Progenitor cell of endocrine pancreas (in vitro differentiated cells): ENCODE data around the gene OR51B4. TPM values are rescaled to one million over a fixed set of nuclear protein-coding genes. Genes with fewer than 3 reads are reported as not detected.
"Not testable (repeated sequence)": the region's sequence is repeated elsewhere in the genome, so short reads cannot be mapped to it uniquely, and the experiment has no call there.

Experiments used
- DNase-seq: peaks from one replicate; pipeline ENCODE4 v3.0.0; 2021; ENCODE audit warnings: low spot score; ENCODE audit not compliant: unreplicated experiment
- H3K27ac Mint-ChIP-seq: 2 replicates; pipeline ENCODE4 v1.8.0; 2021; ENCODE audit warnings: mild to moderate bottlenecking, moderate library complexity, mixed read lengths
- H3K27me3 Mint-ChIP-seq: 2 replicates; pipeline ENCODE4 v1.8.0; 2021; ENCODE audit warnings: mixed read lengths
- H3K36me3 Mint-ChIP-seq: 2 replicates; pipeline ENCODE4 v1.8.0; 2022; ENCODE audit warnings: mixed read lengths; ENCODE audit not compliant: insufficient read depth
- H3K4me1 Mint-ChIP-seq: 2 replicates; pipeline ENCODE4 v1.8.0; 2021; ENCODE audit warnings: low read depth, mixed read lengths
- H3K4me3 Mint-ChIP-seq: 2 replicates; pipeline ENCODE4 v1.8.0; 2021; ENCODE audit warnings: low read depth, mild to moderate bottlenecking, moderate library complexity, mixed read lengths
- H3K9me3 Mint-ChIP-seq: 2 replicates; pipeline ENCODE4 v1.8.0; 2021; ENCODE audit warnings: low read depth, mixed read lengths
- total RNA-seq: library from RNA; stranded (reverse); gene quantifications from 2 replicates; pipeline ENCODE4 v1.2.1, GENCODE V29; 2021
- TF ChIP-seq, protein P1 (sequence below): fragments of 200-600 bp; sonication (generic); IDR thresholded peaks from one replicate; pipeline ENCODE4 v1.5.0; 2021; ENCODE audit warnings: antibody characterized with exemption, mild to moderate bottlenecking; ENCODE audit not compliant: unreplicated experiment

The OR51B4 gene
- total RNA-seq, 1 donor from 2014 or later: not detected

DNA sequence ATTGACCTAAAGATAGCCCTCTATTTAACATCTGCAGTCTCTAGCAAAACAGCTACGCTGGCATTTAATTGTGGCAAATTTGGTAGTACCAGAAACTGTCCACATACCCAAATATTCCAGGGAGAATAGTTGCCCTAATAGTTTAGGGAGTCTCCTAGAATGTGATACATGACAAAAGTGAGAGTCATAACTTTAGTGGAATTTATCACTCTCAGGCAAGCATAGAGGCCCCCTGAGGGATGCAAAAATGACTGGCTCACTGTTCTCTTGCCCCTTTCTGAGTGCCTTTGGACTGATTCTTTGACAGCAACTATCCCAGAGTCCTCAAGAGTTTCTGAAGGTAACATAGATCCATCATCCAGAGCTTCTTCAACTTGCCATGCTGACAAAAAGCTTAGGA lies 2.3 kb upstream of the OR51B4 start:
- DNase-seq: no peak
- no peaks in the 10 kb centered on the region for H3K9me3 Mint-ChIP-seq
- H3K27me3 Mint-ChIP-seq: peaks cover 7% of the 10 kb centered on the region
- H3K4me3 Mint-ChIP-seq: no peak overlapping the region
- no peaks in the 10 kb centered on the region for H3K36me3 Mint-ChIP-seq
- H3K27ac Mint-ChIP-seq: no peak overlapping the region
- TF ChIP-seq, protein P1, sequence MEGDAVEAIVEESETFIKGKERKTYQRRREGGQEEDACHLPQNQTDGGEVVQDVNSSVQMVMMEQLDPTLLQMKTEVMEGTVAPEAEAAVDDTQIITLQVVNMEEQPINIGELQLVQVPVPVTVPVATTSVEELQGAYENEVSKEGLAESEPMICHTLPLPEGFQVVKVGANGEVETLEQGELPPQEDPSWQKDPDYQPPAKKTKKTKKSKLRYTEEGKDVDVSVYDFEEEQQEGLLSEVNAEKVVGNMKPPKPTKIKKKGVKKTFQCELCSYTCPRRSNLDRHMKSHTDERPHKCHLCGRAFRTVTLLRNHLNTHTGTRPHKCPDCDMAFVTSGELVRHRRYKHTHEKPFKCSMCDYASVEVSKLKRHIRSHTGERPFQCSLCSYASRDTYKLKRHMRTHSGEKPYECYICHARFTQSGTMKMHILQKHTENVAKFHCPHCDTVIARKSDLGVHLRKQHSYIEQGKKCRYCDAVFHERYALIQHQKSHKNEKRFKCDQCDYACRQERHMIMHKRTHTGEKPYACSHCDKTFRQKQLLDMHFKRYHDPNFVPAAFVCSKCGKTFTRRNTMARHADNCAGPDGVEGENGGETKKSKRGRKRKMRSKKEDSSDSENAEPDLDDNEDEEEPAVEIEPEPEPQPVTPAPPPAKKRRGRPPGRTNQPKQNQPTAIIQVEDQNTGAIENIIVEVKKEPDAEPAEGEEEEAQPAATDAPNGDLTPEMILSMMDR: no peak
- H3K4me1 Mint-ChIP-seq: no peaks in the 10 kb centered on the region

DNA sequence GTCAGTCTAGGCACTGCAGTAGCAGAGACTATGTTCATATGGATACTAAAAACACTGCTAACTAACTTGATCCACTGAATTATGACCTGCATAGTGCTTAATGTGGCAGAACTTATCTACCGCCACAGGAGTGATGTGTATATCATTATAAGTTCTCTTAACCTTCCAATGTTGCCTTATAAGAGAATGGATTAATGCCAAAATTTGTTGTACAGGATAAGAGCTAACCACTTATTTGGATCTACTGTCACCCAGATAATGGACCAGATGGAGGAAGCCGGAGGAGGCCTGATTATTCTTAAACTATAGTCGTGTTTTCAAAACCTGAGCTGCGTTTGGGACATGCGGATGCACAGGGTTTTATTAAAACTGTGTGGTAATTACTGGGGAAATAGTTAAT lies 1.9 kb upstream of the OR51B4 start:
- Mint-ChIP-seq H3K4me1 (no peaks in the 10 kb centered on the region), H3K4me3 (no peak overlapping the region), H3K27me3 (peaks cover 5% of the 10 kb centered on the region), H3K27ac (no peak overlapping the region), H3K9me3 (no peaks in the 10 kb centered on the region), H3K36me3 (no peaks in the 10 kb centered on the region)
- TF ChIP-seq, protein P1: no peak
- no peak for DNase-seq

DNA sequence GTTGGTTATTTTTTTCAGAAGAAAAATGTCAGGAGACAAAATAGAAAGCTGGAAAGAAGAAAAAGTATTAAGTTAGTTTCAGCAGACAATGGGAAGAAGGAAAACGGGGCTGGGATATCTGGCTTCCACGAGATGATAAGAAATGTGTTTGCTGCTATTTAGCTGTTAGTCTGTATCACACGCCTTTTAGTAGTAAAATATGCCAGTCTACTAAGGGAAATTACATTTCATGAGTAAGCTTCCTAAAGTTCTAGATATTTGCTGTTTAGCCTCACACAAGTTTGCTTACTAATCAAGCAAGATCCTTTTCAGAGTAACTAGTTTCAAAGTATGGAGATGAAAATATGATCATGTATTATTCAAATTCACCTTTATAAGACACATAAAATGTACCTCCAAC lies 1.5 kb downstream of the OR51B4 start:
- TF ChIP-seq, protein P1: no peak
- H3K9me3 Mint-ChIP-seq: no peaks in the 10 kb centered on the region
- H3K27ac Mint-ChIP-seq: no peak overlapping the region

DNA sequence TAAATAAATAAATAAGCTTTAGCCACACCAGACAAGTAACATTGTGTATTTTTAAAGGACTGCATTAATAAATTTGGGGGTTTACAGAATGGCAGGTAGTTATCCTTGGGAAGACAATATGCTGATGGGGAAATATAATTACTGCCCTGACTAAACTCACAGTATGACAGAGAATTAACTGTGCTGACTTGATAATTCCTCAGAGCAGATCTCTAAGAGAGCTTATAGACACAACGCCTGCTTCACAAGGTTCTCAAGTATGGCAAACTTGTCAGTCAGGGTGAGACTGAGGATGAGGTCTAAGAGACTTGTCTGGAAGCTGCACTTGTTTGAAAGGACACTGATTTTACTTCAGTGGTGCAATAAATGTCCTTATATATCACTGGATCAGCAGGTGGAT lies 3.3 kb downstream of the OR51B4 start:
- no peak for DNase-seq
- no peaks in the 10 kb centered on the region for H3K4me1 Mint-ChIP-seq
- TF ChIP-seq, protein P1: no peak
- H3K27me3 Mint-ChIP-seq: no peaks in the 10 kb centered on the region
- H3K27ac Mint-ChIP-seq: no peak overlapping the region
- no peaks in the 10 kb centered on the region for H3K9me3 Mint-ChIP-seq
- no peaks in the 10 kb centered on the region for H3K36me3 Mint-ChIP-seq
- H3K4me3 Mint-ChIP-seq: no peak overlapping the region

More for the DNA sequence above, 1.5 kb downstream of the OR51B4 start:
- no peak for DNase-seq
- Mint-ChIP-seq H3K27me3 (no peaks in the 10 kb centered on the region), H3K4me3 (no peak overlapping the region), H3K4me1 (no peaks in the 10 kb centered on the region), H3K36me3 (no peaks in the 10 kb centered on the region)

DNA sequence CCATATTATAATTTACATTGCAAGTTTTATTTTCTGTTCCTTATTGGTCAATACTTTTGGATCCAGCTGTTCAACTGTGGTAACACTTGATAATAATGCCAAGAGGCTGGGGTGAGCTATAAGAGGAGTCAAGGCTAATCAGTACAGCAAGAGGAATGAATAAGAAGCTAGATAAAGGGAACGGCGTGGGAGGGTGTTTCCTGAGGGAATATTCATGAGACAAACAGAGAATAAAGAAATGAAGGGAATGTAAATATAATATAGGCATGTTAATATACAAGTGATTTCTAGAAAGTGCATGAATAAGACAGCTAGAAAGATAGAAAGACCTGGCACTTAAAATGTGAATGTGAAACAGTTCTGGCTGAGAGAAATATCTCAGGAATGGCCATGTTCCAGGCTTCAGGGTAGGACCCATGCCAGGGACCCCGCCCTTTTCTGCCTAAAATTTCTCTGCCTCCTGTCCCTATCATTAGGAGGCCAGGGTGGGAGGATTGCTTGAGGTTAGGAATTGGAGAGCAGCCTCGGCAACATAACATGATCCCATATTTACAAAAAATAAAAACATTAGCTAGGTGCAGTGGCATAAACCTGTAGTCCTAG lies 3.9 kb downstream of the OR51B4 start:
- no peak overlapping the region for H3K27ac Mint-ChIP-seq
- TF ChIP-seq, protein P1: no peak
- no peak overlapping the region for H3K4me3 Mint-ChIP-seq
- H3K4me1 Mint-ChIP-seq: no peaks in the 10 kb centered on the region
- no peaks in the 10 kb centered on the region for H3K36me3 Mint-ChIP-seq
- no peaks in the 10 kb centered on the region for H3K27me3 Mint-ChIP-seq
- DNase-seq: no peak
- H3K9me3 Mint-ChIP-seq: peaks cover 3% of the 10 kb centered on the region

DNA sequence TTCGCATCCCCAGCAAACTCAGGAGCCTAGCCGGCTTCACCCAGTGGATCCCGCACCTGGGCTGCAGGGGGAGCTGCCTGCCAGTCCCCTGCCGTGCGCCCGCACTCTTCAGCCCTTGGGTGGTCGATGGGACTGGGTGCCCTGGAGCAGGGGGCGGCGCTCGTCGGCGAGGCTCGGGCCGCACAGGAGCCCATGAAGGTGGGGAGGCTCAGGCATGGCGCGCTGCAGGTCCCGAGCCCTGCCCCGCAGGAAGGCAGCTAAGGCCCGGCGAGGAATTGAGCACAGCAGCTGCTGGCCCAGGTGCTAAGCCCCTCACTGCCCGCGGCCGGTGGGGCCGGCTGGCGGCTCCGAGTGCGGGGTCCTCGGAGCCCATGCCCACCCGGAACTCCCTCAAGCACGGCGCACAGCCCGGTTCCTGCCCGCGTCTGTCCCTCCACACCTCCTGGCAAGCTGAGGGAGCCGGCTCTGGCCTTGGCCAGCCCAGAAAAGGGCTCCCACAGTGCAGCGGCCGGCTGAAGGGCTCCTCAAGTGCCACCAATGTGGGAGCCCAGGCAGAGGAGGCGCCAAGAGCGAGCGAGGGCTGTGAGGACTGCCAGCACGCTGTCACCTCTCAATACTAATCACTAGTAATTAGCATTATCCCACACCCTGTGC lies 7.3 kb downstream of the OR51B4 start:
- DNase-seq, H3K36me3 Mint-ChIP-seq, H3K4me3 Mint-ChIP-seq, H3K4me1 Mint-ChIP-seq, H3K9me3 Mint-ChIP-seq, H3K27ac Mint-ChIP-seq, H3K27me3 Mint-ChIP-seq: not testable (repeated sequence)
